GM12891 (cell line): ENCODE data around the gene SQSTM1.

ENCODE experiments used
- DNase-seq: peaks from one replicate; pipeline ENCODE4 v3.0.0; 2011; ENCODE audit warnings: low spot score; ENCODE audit not compliant: insufficient read length
- FAIRE-seq: peaks from 2 replicates; lab custom pipeline; 2011; peaks lifted over from hg19 to GRCh38; lab: Jason Lieb, UNC
- PAX5 ChIP-seq: IDR thresholded peaks from 2 replicates; pipeline ENCODE4 v1.6.1; 2011; ENCODE audit warnings: low read length, moderate library complexity, mild to moderate bottlenecking; ENCODE audit not compliant: insufficient read depth, severe bottlenecking
- POLR2A ChIP-seq: IDR thresholded peaks from 2 replicates; pipeline ENCODE4 v1.6.1; 2011; ENCODE audit warnings: low read depth, low read length, control low read depth
- POLR2AphosphoS5 ChIP-seq: IDR thresholded peaks from 2 replicates; pipeline ENCODE4 v1.6.1; 2011; ENCODE audit warnings: low read depth, low read length, control low read depth
- POU2F2 ChIP-seq: IDR thresholded peaks from 2 replicates; pipeline ENCODE4 v1.6.1; 2011; ENCODE audit warnings: low read depth, mild to moderate bottlenecking, control low read depth, low read length, moderate library complexity
- SPI1 ChIP-seq: IDR thresholded peaks from 2 replicates; pipeline ENCODE4 v1.6.1; 2011; ENCODE audit warnings: low read depth, low read length, control low read depth
- TAF1 ChIP-seq: IDR thresholded peaks from 2 replicates; pipeline ENCODE4 v1.6.1; 2011; ENCODE audit warnings: low read depth, low read length, control low read depth

SQSTM1 gene

DNA sequence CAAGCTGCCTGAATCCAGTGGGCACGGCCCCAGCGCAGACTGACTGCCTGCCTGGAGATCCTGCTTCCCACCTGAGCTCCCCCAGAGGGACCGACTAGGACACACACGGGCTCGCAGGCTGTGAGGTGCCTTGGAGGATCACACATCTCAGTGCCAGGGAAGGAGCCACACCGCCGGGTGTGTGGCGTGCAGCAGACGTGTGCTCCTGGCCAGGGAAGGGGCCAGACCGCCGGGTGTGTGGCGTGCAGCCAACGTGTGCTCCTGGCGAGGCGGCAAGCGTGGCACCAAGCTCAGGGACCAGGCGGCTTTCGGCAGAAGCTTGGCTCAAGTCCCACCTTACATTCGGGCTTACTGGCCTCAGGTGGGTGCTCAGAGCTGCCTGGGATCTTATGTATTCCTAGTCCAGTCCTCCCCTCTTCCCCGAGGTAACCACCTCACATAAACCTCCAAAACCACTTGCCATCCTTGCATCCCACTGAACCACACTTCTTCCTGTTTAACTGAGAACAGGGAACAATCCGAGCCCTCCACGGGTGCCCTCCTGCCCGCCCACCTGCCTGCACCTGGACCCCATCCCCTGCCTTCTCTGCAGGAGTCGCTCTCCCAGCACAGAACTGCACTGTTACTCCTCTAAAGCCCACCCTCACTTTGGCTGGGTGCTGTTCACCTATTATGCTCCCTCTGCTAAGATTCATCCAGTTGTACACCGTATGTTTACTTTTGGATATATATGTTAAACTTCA, 60.3 kb downstream of the SQSTM1 start:
- FAIRE-seq (no peak), DNase-seq (no peak)
- TF ChIP-seq POU2F2 (no peak), POLR2A (no peak), PAX5 (no peak), POLR2AphosphoS5 (no peak), TAF1 (no peak), SPI1 (no peak)

DNA sequence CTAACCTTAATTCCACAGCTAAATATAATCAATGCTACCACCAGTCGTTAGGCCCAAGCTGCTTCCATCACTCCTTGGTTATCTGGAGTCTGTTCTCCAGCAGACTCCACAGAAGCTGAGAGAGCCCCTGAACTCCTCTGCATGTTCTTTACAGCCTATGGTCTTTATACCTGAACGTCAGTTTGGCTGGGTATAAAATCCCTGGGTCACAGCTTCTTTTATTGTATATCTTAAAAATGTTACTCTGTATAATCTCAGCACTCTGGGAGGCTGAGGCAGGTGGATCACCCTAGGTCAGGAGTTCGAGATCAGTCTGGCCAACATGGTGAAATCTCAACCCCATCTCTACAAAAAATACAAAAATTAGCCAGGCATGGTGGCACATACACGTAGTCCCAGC, 61.6 kb downstream of the SQSTM1 start:
- DNase-seq (no peak), FAIRE-seq (no peak)
- TF ChIP-seq POU2F2 (no peak), SPI1 (no peak), PAX5 (no peak), POLR2AphosphoS5 (no peak), POLR2A (no peak)

DNA sequence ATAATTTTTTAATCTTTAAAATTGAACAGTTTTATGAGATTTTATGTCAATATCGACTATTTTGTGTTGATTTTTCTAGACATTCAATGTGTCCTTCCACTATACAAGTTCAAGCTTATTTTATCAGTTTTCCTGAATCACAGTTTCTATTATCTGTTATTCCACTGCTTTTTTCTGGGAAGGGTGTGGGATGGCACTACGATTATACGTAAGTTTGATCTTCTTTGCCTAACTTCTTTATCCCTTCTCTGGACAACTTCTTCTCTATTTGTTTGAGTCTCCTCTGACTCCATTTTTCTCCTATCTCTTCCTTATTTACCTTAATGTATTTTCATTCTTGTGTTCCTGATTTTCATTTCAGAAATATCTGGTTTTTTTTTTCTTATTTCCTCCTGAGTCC, 62.5 kb downstream of the SQSTM1 start:
- DNase-seq (no peak), FAIRE-seq (no peak)

GRCh38 chr5:179885491-179886090, 64.9 kb downstream of the SQSTM1 start:
- TF ChIP-seq POU2F2 (no peak), PAX5 (no peak), SPI1 (no peak), POLR2A (no peak), POLR2AphosphoS5 (no peak), TAF1 (no peak)
- FAIRE-seq, result no peak
- no peak for DNase-seq

More for the DNA sequence above, 62.5 kb downstream of the SQSTM1 start:
- TF ChIP-seq PAX5 (no peak), TAF1 (no peak), SPI1 (no peak), POU2F2 (no peak), POLR2AphosphoS5 (no peak), POLR2A (no peak)

GRCh38 chr5:179886190-179886911, 65.6 kb downstream of the SQSTM1 start:
- no peak for DNase-seq
- no peak for FAIRE-seq
- TF ChIP-seq PAX5 (no peak), POU2F2 (no peak), POLR2A (no peak), TAF1 (no peak), SPI1 (no peak), POLR2AphosphoS5 (no peak)

GRCh38 chr5:179887095-179887494, 66.4 kb downstream of the SQSTM1 start:
- DNase-seq, result no peak
- FAIRE-seq, result no peak
- TF ChIP-seq TAF1 (no peak), SPI1 (no peak), POLR2AphosphoS5 (no peak), PAX5 (no peak), POU2F2 (no peak), POLR2A (no peak)
